ENCODE results near the gene ATF5.
A peak's percentile ranks its signal among the peaks of the same experiment; 100 is the strongest.

The ATF5 gene

DNA sequence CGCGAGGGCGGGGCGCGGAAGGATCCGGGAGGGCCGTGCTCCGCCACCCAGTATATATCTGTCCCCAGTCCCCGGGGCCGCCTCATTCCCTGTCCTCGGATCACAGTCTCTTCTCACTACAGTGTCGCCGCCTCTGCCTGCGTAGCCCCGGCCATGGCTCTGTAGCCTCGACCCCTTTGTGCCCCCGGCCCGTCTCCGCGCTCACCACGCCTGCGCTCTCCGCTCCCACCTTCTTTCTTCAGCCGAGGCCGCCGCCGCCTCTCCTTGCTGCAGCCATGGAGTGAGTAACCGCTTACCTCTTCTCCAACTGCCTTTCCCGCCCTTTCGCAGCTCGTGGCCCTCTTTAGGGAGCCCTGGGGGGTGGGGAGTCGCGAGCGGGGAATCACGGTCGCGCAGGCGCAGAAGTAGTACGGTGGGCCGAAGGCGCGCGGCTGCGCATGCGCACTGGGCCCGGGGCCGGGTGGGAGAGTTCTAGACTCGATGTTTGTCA is at the start of gene ATF5, which contains the start of gene NUP62:
TSS of gene ATF5 (plus strand) at position 85 of the 490 bp plus-strand sequence. CDS start 1,646 bp downstream, outside the sequence.
TSS of gene NUP62 (minus strand) at position 384 of the 490 bp plus-strand sequence. CDS start 19,697 bp downstream, outside the sequence.
- peak; percentile 90 for DNase-seq (ENCODE audit: low read depth)

DNA sequence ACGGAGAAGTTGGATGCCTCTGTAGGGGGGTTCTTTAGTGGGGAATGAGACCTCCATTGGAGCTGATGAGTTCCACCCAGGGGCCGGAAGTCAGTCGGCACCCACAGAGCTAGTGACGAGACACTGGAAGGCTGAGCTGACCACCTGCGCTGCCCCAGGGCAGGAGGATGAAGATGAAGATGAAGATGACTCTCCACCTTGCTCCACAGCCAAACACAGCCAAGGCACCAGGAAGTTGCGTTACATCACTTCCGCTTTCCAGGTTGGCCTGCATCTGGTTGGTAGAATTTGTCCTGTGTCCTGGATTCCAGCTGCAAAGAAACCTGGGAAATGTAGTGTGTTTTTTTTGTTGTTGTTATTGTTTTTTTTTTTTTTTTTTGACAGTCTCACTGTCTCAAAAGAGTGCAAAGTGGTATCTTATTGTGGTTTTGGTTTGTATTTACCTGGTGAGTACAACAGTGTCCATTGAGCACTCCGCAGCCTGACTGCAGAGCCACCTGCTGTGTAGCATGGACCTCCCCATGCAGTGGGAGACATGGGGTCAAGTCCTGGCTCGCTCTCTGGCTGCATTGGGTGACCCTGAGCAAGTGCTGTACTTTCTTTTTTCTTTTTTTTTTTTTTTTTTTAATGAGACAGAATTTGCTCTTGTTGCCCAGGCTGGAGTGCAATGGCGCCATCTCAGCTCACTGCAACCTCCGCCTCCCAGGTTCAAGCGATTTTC is 49.6 kb upstream of the ATF5 start:
- DNase-seq (ENCODE audit: low read depth), result no peak

GRCh38 chr19:49880162-49880869 is 48.7 kb upstream of the ATF5 start:
- DNase-seq (ENCODE audit: low read depth), result no peak

DNA sequence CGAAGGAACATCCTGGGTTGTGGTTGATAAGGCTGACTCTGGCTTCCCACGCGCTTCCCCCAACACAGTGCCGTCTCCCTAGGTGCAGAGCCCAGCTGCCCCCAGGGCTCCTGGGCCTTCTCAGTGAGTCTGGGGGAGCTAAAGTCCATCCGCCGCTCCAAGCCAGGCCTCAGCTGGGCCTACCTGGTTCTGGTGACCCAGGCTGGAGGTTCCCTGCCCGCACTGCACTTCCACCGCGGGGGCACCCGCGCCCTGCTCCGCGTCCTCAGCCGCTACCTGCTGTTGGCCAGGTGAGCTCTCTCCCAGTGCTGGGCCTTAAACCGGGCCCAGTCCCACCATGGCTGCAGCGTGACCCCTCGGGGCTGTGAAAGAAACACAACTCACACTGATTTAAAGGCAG is 47.8 kb upstream of the ATF5 start:
- no peak for DNase-seq (ENCODE audit: low read depth)

DNA sequence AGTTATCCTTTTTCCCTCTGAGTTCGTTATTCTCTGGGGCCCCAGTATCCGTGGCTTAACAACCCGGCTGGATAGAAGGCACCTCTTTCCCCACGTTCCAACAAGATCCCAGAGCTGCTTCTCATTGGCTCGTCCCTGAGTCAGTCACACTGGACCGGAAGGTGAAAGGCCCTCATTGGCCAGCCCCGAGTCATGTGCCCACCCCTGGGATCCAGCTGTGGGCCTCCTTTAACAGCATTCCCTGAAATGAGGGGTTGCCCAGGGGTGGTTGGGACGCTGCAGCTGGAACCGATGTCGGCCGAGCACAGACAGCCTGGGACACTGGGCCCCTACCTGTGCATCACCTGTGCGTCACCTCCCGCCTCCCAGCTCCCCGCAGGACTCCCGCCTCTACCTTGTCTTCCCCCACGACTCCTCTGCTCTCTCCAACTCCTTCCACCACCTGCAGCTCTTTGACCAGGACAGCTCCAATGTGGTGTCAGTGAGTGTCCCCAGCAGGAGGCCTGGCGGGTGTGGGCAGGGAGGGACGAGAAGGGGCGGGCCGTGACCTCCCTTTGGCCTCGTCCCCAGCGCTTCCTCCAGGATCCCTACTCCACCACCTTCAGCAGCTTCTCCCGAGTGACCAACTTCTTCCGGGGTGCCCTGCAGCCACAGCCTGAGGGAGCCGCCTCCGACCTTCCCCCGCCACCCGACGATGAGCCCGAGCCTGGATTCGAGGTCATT is 47.2 kb upstream of the ATF5 start:
- DNase-seq (ENCODE audit: low read depth), result no peak

- no peak for DNase-seq (ENCODE audit: low read depth)
Observed at GRCh38 chr19:49882643-49883042, 46.4 kb upstream of the ATF5 start.

GRCh38 chr19:49883094-49883493 is 45.9 kb upstream of the ATF5 start:
- DNase-seq (ENCODE audit: low read depth), result no peak

GRCh38 chr19:49884109-49884508 is 44.9 kb upstream of the ATF5 start:
- no peak for DNase-seq (ENCODE audit: low read depth)

GRCh38 chr19:49884760-49885159 is 44.2 kb upstream of the ATF5 start:
- DNase-seq (ENCODE audit: low read depth), result no peak

GRCh38 chr19:49887037-49887664 is 41.9 kb upstream of the ATF5 start:
- no peak for DNase-seq (ENCODE audit: low read depth)

DNA sequence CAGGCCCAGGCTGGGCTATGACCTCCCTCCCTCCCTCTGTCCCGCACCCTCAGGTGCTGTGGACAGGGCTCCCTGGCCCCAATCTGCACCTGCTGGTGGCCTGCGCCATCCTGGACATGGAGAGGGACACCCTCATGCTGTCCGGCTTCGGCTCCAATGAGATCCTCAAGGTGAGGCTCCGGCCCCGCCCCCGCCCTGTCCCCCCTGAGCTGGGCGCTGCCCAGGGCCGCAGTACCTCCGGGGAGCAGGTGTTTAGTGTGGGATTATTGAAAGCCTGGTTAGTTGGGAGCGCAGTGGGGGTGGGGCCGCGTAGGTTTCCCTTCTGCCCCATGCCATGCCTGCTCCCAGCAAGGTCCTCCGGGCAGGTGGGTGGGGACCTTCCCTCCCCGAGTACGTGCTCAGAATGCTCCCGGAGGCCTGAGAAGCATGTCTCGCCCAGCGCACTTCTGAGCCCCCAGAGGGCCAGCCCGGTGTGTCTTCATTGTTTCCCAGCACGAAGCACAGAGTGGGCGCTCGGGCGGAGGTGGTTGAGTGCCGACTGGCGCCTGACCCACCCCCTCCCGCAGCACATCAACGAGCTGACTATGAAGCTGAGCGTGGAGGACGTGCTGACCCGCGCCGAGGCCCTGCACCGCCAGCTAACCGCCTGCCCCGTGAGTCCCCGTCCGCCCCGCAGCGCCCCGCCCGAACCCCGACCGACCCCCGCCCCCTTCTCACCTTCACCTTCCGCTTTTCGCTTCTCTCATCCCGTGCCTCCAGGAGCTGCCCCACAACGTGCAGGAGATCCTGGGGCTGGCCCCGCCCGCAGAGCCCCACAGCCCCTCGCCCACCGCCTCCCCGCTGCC is 41.1 kb upstream of the ATF5 start:
- no peak for DNase-seq (ENCODE audit: low read depth)

DNA sequence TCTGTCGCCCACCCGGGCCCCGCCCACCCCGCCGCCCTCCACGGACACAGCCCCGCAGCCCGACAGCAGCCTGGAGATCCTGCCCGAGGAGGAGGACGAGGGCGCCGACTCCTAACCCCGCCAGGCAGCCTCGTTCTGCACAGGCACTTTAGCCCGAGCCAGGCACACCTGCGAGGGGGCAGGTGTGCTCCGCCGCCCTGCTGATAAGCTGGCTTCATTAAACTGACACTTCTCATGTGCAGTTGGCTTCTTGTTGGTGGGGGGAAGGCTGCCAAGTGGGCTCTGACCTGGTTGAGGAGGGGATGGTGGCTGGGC is 40.5 kb upstream of the ATF5 start:
- DNase-seq (ENCODE audit: low read depth), result no peak

- DNase-seq (ENCODE audit: low read depth), result no peak
Observed at GRCh38 chr19:49889038-49889686, 39.8 kb upstream of the ATF5 start.

GRCh38 chr19:49889687-49890348 is 39.2 kb upstream of the ATF5 start:
- DNase-seq (ENCODE audit: low read depth), result peak; percentile 64

- DNase-seq (ENCODE audit: low read depth), result peak; percentile 55
Observed at GRCh38 chr19:49890349-49891311, 38.4 kb upstream of the ATF5 start.

DNA sequence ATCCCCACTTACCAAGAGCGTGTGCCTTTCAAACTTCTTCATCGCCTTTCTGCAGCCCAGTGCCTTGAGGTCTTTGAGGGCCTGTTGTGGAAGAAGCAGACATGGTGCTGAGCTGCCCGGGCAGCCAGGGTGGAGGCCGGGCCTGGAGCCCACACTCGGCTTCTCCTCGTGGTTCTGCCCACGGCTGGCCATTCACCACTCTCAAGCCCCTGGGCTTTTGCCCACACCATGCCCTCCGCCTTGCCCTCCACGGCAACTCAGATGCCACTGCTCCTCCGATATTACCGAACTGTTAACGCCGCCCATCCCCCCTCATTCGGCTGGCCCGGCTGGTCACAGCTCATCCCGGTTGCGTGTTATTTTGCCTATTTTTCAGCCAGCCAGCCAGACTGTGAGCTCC is 37.6 kb upstream of the ATF5 start:
- DNase-seq (ENCODE audit: low read depth), result no peak

- DNase-seq (ENCODE audit: low read depth), result no peak
Observed at GRCh38 chr19:49892716-49893115, 36.3 kb upstream of the ATF5 start.

- DNase-seq (ENCODE audit: low read depth), result no peak
Observed at GRCh38 chr19:49894011-49894664, 34.9 kb upstream of the ATF5 start.

All from activated T-cell treated with anti-CD3 and anti-CD28 coated beads for 24 hours (primary cell).